ENCODE results near the gene ZYG11B.
"Not testable (repeated sequence)": the region's sequence is repeated elsewhere in the genome, so short reads cannot be mapped to it uniquely, and the experiment has no call there.

The ZYG11B gene

DNA sequence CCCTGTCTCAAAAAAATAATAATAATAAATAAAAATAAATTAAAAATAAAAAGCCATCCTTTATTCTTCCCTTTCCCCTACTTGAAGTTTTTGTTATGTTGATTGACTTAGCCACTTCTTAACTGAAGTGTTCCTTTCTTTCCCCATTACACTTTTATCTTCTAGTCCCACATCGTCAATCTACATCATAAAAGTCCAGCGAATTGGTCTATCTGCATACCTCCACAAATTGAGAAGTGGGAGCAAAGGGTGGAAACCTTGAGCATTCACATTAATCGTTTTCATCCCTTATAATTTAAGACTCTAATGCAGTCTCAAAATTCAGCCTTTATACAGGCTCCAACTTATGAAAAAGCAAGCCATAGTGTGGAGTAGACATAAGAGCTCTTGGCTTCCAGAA is 109.8 kb downstream of the ZYG11B start:
- DNase-seq (ENCODE audit: insufficient read length, low spot score): no peak
- FAIRE-seq: no peak
- TF ChIP-seq POLR2A (IDR thresholded peaks at IDR 0.05; ENCODE audit: low read depth, low read length) (no peak), POU2F2 (IDR thresholded peaks at IDR 0.05; ENCODE audit: low read depth, low read length) (no peak), PAX5 (IDR thresholded peaks at IDR 0.05; ENCODE audit: insufficient read depth, low read length, severe bottlenecking) (no peak), SPI1 (IDR thresholded peaks at IDR 0.05; ENCODE audit: low read depth, low read length) (no peak), TAF1 (IDR thresholded peaks at IDR 0.05; ENCODE audit: low read depth, low read length) (no peak), POLR2AphosphoS5 (IDR thresholded peaks at IDR 0.05; ENCODE audit: low read depth, low read length) (no peak)

DNA sequence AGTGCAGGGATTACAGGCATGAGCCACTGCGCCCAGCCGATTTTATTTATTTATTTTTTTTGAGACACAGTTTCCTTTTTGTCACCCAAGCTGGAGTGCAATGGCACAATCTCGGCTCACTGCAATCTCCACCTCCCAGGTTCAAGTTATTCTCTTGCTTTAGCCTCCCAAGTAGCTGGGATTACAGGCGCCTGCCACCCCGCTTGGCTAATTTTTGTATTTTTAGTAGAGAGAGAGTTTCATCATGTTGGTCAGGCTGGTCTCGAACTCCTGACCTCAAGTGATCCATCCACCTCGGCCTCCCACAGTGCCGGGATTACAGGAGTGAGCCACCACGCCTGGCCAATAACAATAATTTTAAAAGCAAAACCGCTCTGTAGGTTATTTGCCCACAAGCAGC is 112.9 kb downstream of the ZYG11B start:
- FAIRE-seq; DNase-seq (ENCODE audit: insufficient read length, low spot score): not testable (repeated sequence)

DNA sequence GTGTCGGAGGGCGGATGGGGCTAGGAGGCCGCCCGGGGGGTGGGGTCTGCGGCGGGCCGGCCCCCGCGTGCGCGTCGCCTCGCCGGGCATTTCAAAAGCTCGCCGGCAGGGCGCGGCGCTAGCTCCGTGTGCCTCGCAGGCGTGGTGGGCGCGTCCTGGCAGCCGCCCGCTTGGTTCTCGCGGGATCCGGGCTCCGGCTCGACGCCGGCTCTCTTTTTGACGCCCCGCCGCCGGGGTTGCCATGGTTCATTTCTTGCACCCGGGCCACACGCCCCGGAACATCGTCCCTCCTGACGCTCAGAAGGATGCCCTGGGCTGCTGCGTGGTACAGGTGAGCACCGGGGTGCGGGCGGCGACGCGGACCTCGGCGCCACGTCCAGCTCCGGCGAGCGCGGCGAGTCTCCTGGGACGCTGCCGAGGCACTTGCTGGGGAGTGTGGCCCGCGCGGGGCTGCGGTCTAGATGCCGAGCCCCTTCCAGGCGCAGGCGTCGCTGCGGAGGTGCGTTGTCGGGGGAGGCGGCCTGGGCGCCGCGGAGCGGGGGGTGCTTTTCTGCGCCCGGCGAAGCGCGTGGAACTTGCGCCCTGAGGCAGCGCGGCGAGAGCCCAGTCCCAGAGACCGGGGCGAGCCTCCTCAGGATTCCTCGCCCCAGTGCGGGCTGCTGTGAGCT is 116.5 kb downstream of the ZYG11B start, which contains the start of gene ZYG11A:
ZYG11A (plus strand) TSS at position 118 of the 668 bp plus-strand sequence; CDS start at position 242, 124 bp downstream.
- TF ChIP-seq PAX5 (IDR thresholded peaks at IDR 0.05; ENCODE audit: insufficient read depth, low read length, severe bottlenecking) (no peak), POLR2A (IDR thresholded peaks at IDR 0.05; ENCODE audit: low read depth, low read length) (no peak), POU2F2 (IDR thresholded peaks at IDR 0.05; ENCODE audit: low read depth, low read length) (no peak), POLR2AphosphoS5 (IDR thresholded peaks at IDR 0.05; ENCODE audit: low read depth, low read length) (no peak), SPI1 (IDR thresholded peaks at IDR 0.05; ENCODE audit: low read depth, low read length) (no peak), TAF1 (IDR thresholded peaks at IDR 0.05; ENCODE audit: low read depth, low read length) (no peak)
- FAIRE-seq (peak; percentile 41), DNase-seq (ENCODE audit: insufficient read length, low spot score) (peak; percentile 68)

DNA sequence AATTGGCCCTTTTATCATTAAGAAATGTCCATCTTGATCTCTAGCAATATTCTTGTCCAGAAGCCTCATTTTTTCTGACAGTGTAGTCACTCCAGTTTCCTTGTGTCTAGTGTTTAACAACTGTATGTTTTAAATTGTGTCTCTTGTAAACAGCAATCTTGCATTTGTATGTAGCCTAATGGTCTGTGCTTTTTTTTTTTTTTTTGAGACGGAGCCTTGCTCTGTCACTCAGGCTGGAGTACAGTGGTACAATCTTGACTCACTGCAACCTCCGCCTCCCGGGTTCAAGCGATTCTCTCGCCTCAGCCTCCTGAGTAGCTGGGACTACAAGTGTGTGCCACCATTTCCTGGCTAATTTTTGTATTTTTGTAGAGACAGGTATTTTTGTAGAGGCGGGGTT is 118.9 kb downstream of the ZYG11B start:
- FAIRE-seq: peak; percentile 43
- DNase-seq (ENCODE audit: insufficient read length, low spot score): not testable (repeated sequence)

DNA sequence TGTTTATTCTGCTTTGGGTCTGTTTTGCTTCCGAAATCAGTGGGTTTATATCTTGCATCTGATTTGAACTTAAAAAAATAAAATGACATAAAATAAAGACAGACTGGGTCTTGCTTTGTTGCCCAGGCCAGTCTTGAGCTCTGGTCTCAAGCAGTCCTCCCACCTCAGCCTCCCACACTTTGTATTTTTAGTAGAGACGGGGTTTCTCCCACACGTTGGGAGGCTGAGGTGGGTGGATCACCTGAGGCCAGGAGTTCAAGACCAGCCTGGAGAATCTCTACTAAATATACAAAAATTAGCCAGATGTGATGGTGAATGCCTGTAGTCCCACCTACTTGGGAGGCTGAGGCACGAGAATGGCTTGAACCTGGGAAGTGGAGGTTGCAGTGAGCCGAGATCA is 122.2 kb downstream of the ZYG11B start:
- no peak for DNase-seq (ENCODE audit: insufficient read length, low spot score)
- TF ChIP-seq POLR2AphosphoS5 (IDR thresholded peaks at IDR 0.05; ENCODE audit: low read depth, low read length) (no peak), PAX5 (IDR thresholded peaks at IDR 0.05; ENCODE audit: insufficient read depth, low read length, severe bottlenecking) (no peak), POLR2A (IDR thresholded peaks at IDR 0.05; ENCODE audit: low read depth, low read length) (no peak), TAF1 (IDR thresholded peaks at IDR 0.05; ENCODE audit: low read depth, low read length) (no peak), SPI1 (IDR thresholded peaks at IDR 0.05; ENCODE audit: low read depth, low read length) (no peak), POU2F2 (IDR thresholded peaks at IDR 0.05; ENCODE audit: low read depth, low read length) (no peak)
- FAIRE-seq: no peak

DNA sequence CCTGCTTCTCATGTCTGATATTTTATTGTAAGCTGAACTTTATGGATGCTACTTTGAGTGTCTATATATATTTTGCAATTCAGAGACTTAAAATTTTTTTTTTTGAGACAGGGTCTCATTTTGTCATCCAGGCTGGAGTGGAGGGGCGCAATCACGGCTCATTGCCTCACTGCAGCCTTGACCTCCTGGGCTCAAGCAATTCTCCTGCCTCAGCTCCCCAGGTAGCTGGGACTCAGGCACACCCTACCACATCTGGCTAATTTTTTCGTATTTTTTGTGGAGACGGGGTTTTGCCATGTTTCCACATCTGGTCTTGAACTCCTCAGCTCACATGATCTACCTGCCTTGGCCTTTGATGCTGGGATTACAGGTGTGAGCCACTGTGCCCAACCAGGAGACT is 124.7 kb downstream of the ZYG11B start:
- TF ChIP-seq POLR2AphosphoS5 (IDR thresholded peaks at IDR 0.05; ENCODE audit: low read depth, low read length) (no peak), POU2F2 (IDR thresholded peaks at IDR 0.05; ENCODE audit: low read depth, low read length) (no peak), PAX5 (IDR thresholded peaks at IDR 0.05; ENCODE audit: insufficient read depth, low read length, severe bottlenecking) (no peak), TAF1 (IDR thresholded peaks at IDR 0.05; ENCODE audit: low read depth, low read length) (no peak), POLR2A (IDR thresholded peaks at IDR 0.05; ENCODE audit: low read depth, low read length) (no peak), SPI1 (IDR thresholded peaks at IDR 0.05; ENCODE audit: low read depth, low read length) (no peak)
- no peak for FAIRE-seq
- DNase-seq (ENCODE audit: insufficient read length, low spot score): no peak

DNA sequence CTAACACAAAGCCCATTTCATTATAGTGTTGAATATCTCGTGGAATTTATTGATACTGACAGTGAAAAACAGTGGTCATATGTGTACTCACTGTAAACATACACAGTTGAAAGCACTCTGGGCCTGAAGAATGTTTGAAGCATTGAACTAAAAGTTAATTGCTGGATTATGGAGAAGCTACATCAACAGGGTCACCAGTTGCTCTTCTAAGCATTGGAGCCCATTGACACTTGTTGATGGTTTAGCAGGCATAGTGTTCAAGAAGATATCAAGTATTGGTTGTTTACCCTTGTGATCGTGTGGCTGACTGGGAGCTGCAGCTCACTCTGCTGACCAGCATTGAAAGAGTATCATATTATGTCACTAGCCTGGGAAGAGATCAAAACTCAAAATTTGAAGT is 126.6 kb downstream of the ZYG11B start:
- FAIRE-seq (no peak), DNase-seq (ENCODE audit: insufficient read length, low spot score) (no peak)
- TF ChIP-seq TAF1 (IDR thresholded peaks at IDR 0.05; ENCODE audit: low read depth, low read length): no peak
- TF ChIP-seq PAX5 (IDR thresholded peaks at IDR 0.05; ENCODE audit: insufficient read depth, low read length, severe bottlenecking): no peak
- TF ChIP-seq POLR2AphosphoS5 (IDR thresholded peaks at IDR 0.05; ENCODE audit: low read depth, low read length): no peak
- TF ChIP-seq POLR2A (IDR thresholded peaks at IDR 0.05; ENCODE audit: low read depth, low read length): no peak
- TF ChIP-seq POU2F2 (IDR thresholded peaks at IDR 0.05; ENCODE audit: low read depth, low read length): no peak
- TF ChIP-seq SPI1 (IDR thresholded peaks at IDR 0.05; ENCODE audit: low read depth, low read length): no peak

DNA sequence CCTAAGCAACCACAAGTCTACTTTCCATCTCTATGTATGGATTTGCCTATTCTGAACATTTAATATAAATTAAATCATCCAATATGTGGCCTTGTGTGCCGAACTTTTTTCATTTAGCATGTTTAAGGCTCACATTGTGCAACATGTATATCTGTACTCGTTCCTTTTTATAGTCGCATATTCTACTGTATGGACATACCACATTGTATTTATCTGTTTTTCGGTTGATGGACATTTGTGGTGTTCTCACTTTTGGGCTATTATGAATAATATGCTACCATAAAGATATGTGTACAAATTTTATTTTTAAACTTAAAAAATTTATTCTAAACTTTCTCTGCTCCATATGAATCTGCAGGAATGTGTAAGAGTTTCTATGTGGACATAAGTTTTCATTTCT is 129.3 kb downstream of the ZYG11B start:
- TF ChIP-seq POLR2AphosphoS5 (IDR thresholded peaks at IDR 0.05; ENCODE audit: low read depth, low read length) (no peak), PAX5 (IDR thresholded peaks at IDR 0.05; ENCODE audit: insufficient read depth, low read length, severe bottlenecking) (no peak), TAF1 (IDR thresholded peaks at IDR 0.05; ENCODE audit: low read depth, low read length) (no peak), SPI1 (IDR thresholded peaks at IDR 0.05; ENCODE audit: low read depth, low read length) (no peak), POU2F2 (IDR thresholded peaks at IDR 0.05; ENCODE audit: low read depth, low read length) (no peak), POLR2A (IDR thresholded peaks at IDR 0.05; ENCODE audit: low read depth, low read length) (no peak)
- DNase-seq (ENCODE audit: insufficient read length, low spot score): no peak
- no peak for FAIRE-seq

DNA sequence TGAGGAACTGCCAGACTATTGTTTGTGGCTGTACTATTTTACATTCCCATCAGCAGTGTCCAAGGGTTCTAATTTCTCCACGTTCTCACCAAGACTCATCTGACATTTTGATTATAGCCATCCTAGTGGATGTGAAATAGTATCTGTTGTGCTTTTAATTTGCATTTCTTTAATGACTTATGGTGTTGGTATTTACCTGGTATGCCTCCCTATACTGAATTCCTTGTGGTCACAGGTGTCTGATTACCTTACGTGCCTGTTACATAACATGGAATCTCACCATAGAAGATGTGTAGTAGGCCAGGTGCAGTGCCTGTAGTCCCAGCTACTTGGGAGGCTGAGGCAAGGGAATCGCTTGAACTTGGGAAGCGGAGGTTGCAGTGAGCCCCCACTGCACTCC is 129.8 kb downstream of the ZYG11B start:
- no peak for FAIRE-seq
- TF ChIP-seq TAF1 (IDR thresholded peaks at IDR 0.05; ENCODE audit: low read depth, low read length) (no peak), POLR2AphosphoS5 (IDR thresholded peaks at IDR 0.05; ENCODE audit: low read depth, low read length) (no peak), POLR2A (IDR thresholded peaks at IDR 0.05; ENCODE audit: low read depth, low read length) (no peak), PAX5 (IDR thresholded peaks at IDR 0.05; ENCODE audit: insufficient read depth, low read length, severe bottlenecking) (no peak), SPI1 (IDR thresholded peaks at IDR 0.05; ENCODE audit: low read depth, low read length) (no peak), POU2F2 (IDR thresholded peaks at IDR 0.05; ENCODE audit: low read depth, low read length) (no peak)
- DNase-seq (ENCODE audit: insufficient read length, low spot score): no peak

DNA sequence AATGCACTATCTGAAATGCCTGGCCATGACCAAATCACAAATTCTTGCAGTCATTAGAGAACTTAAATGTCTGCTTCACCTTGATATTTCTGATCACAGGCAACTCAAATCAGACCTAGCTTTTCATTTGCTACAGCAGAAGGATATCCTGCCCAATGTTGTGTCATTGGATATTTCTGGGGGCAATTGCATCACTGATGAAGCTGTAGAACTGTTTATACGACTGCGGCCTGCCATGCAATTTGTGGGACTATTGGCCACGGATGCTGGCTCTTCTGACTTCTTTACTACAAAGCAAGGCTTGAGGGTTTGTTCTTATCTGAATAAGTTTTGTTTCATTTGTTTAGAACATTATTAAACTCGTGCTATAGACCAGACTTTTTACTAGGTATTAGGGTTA is 131.2 kb downstream of the ZYG11B start:
- DNase-seq (ENCODE audit: insufficient read length, low spot score) (no peak), FAIRE-seq (no peak)
- TF ChIP-seq POLR2A (IDR thresholded peaks at IDR 0.05; ENCODE audit: low read depth, low read length) (no peak), PAX5 (IDR thresholded peaks at IDR 0.05; ENCODE audit: insufficient read depth, low read length, severe bottlenecking) (no peak), SPI1 (IDR thresholded peaks at IDR 0.05; ENCODE audit: low read depth, low read length) (no peak), TAF1 (IDR thresholded peaks at IDR 0.05; ENCODE audit: low read depth, low read length) (no peak), POU2F2 (IDR thresholded peaks at IDR 0.05; ENCODE audit: low read depth, low read length) (no peak), POLR2AphosphoS5 (IDR thresholded peaks at IDR 0.05; ENCODE audit: low read depth, low read length) (no peak)
